WTC11 (cell line): ENCODE results near the gene CTSA. TPM values are rescaled to one million over a fixed set of nuclear protein-coding genes. Genes with fewer than 3 reads are reported as not detected.
A peak's percentile ranks its signal among the peaks of the same experiment; 100 is the strongest.

Experiments
- ATAC-seq: fragments of 200-7000 bp; cut with Tn5 transposase; 2 replicates; pipeline ENCODE4 v1.10.0; 2021; ENCODE audit warnings: mild to moderate bottlenecking, moderate library complexity
- CTCF ChIA-PET: fragments of 300-600 bp; sonication (Branson Sonifier 250); formaldehyde crosslinking; loops from one replicate; lab custom pipeline; 2021; ENCODE audit warnings: antibody characterized with exemption; lab: Charles Lee
- POLR2A ChIA-PET: fragments of 350-600 bp; sonication (Branson Sonifier 250); formaldehyde crosslinking; loops from one replicate; lab custom pipeline; 2021; ENCODE audit warnings: antibody characterized with exemption; lab: Charles Lee
- DNase-seq: peaks from one replicate; pipeline ENCODE4 v3.0.0; 2021; ENCODE audit warnings: low spot score
- H3K27ac Mint-ChIP-seq: 2 replicates; pipeline ENCODE4 v1.8.0; 2021; ENCODE audit warnings: mixed read lengths
- H3K27me3 Mint-ChIP-seq: 2 replicates; pipeline ENCODE4 v1.8.0; 2021; ENCODE audit warnings: low read depth, mild to moderate bottlenecking, moderate library complexity, mixed read lengths
- H3K36me3 Mint-ChIP-seq: 2 replicates; pipeline ENCODE4 v1.8.0; 2021; ENCODE audit warnings: mixed read lengths
- H3K4me1 Mint-ChIP-seq: 2 replicates; pipeline ENCODE4 v1.8.0; 2022; ENCODE audit warnings: mixed read lengths
- H3K4me3 Mint-ChIP-seq: 2 replicates; pipeline ENCODE4 v1.8.0; 2021; ENCODE audit warnings: mild to moderate bottlenecking, moderate library complexity, mixed read lengths
- H3K9me3 Mint-ChIP-seq: 2 replicates; pipeline ENCODE4 v1.8.0; 2021; ENCODE audit warnings: mixed read lengths
- ESRRA ChIP-seq: sonication (generic); formaldehyde crosslinking; IDR thresholded peaks from 2 replicates; pipeline ENCODE4 v1.8.1; 2022; ENCODE audit warnings: mild to moderate bottlenecking, missing genetic modification reagents, borderline replicate concordance
- ETV6 ChIP-seq: sonication (generic); formaldehyde crosslinking; IDR thresholded peaks from 2 replicates; pipeline ENCODE4 v1.8.1; 2022; ENCODE audit warnings: mild to moderate bottlenecking, missing genetic modification reagents
- FOXP1 ChIP-seq: sonication (generic); formaldehyde crosslinking; IDR thresholded peaks from 2 replicates; pipeline ENCODE4 v1.8.0; 2022; ENCODE audit warnings: missing genetic modification reagents, mild to moderate bottlenecking, moderate library complexity, borderline replicate concordance
- JAZF1 ChIP-seq: fragments of 250-450 bp; sonication (Bioruptor Pico); IDR thresholded peaks from 2 replicates; pipeline ENCODE4 v1.9.0; 2021; ENCODE audit warnings: moderate library complexity, mild to moderate bottlenecking, inconsistent platforms
- NR2C2 ChIP-seq: sonication (generic); formaldehyde crosslinking; IDR thresholded peaks from 2 replicates; pipeline ENCODE4 v1.8.0; 2022; ENCODE audit warnings: mild to moderate bottlenecking, missing genetic modification reagents
- RELA ChIP-seq: sonication (generic); formaldehyde crosslinking; IDR thresholded peaks from 2 replicates; pipeline ENCODE4 v1.8.1; 2022; ENCODE audit warnings: missing genetic modification reagents, mild to moderate bottlenecking, borderline replicate concordance
- SMAD3 ChIP-seq: sonication (generic); formaldehyde crosslinking; IDR thresholded peaks from 2 replicates; pipeline ENCODE4 v1.8.0; 2022; ENCODE audit warnings: missing genetic modification reagents, mild to moderate bottlenecking, borderline replicate concordance
- SMAD4 ChIP-seq: sonication (generic); formaldehyde crosslinking; IDR thresholded peaks from 2 replicates; pipeline ENCODE4 v1.8.0; 2022; ENCODE audit warnings: mild to moderate bottlenecking, missing genetic modification reagents
- SP1 ChIP-seq: sonication (generic); formaldehyde crosslinking; conservative IDR thresholded peaks from 2 replicates; pipeline ENCODE4 v1.8.1; 2022; ENCODE audit warnings: missing genetic modification reagents
- TP53 ChIP-seq: sonication (generic); formaldehyde crosslinking; IDR thresholded peaks from 2 replicates; pipeline ENCODE4 v1.8.1; 2023; ENCODE audit warnings: mild to moderate bottlenecking, missing genetic modification reagents
- ZNF121 ChIP-seq: sonication (generic); formaldehyde crosslinking; IDR thresholded peaks from 2 replicates; pipeline ENCODE4 v1.8.0; 2023; ENCODE audit warnings: missing genetic modification reagents
- ZNF219 ChIP-seq: sonication (generic); formaldehyde crosslinking; IDR thresholded peaks from 2 replicates; pipeline ENCODE4 v1.8.0; 2023; ENCODE audit warnings: missing genetic modification reagents, mild to moderate bottlenecking, borderline replicate concordance
- ZNF317 ChIP-seq: sonication (generic); formaldehyde crosslinking; IDR thresholded peaks from 2 replicates; pipeline ENCODE4 v1.8.1; 2023; ENCODE audit warnings: low read depth, mild to moderate bottlenecking, moderate library complexity, missing genetic modification reagents, borderline replicate concordance
- ZNF396 ChIP-seq: fragments of 250-450 bp; sonication (Bioruptor Pico); IDR thresholded peaks from 2 replicates; pipeline ENCODE4 v1.8.0; 2021; ENCODE audit warnings: mild to moderate bottlenecking, moderate library complexity, borderline replicate concordance
- total RNA-seq: library from RNA; stranded (reverse); gene quantifications from 3 replicates; pipeline ENCODE4 v1.2.3, GENCODE V29; 2021
- TF ChIP-seq, protein P1 (sequence below): sonication (generic); formaldehyde crosslinking; IDR thresholded peaks from 2 replicates; pipeline ENCODE4 v1.8.0; 2023; ENCODE audit warnings: missing genetic modification reagents, mild to moderate bottlenecking, borderline replicate concordance
- TF ChIP-seq, protein P2 (sequence below): sonication (generic); formaldehyde crosslinking; conservative IDR thresholded peaks from 2 replicates; pipeline ENCODE4 v1.8.1; 2023; ENCODE audit warnings: mild to moderate bottlenecking, low read depth, missing genetic modification reagents, moderate library complexity
- TF ChIP-seq, protein P3 (sequence below): sonication (generic); formaldehyde crosslinking; IDR thresholded peaks from 2 replicates; pipeline ENCODE4 v1.8.1; 2023; ENCODE audit warnings: mild to moderate bottlenecking, missing genetic modification reagents, moderate library complexity
- TF ChIP-seq, protein P4 (sequence below): sonication (generic); formaldehyde crosslinking; IDR thresholded peaks from 2 replicates; pipeline ENCODE4 v1.8.1; 2023; ENCODE audit warnings: mild to moderate bottlenecking, missing genetic modification reagents, borderline replicate concordance
- TF ChIP-seq, protein P5 (sequence below): fragments of 250-450 bp; sonication (Bioruptor Pico); IDR thresholded peaks from 2 replicates; pipeline ENCODE4 v1.9.0; 2021; ENCODE audit warnings: mild to moderate bottlenecking, borderline replicate concordance

The CTSA gene
- total RNA-seq, 1 experiment from 2014 or later: 48.3 TPM

DNA sequence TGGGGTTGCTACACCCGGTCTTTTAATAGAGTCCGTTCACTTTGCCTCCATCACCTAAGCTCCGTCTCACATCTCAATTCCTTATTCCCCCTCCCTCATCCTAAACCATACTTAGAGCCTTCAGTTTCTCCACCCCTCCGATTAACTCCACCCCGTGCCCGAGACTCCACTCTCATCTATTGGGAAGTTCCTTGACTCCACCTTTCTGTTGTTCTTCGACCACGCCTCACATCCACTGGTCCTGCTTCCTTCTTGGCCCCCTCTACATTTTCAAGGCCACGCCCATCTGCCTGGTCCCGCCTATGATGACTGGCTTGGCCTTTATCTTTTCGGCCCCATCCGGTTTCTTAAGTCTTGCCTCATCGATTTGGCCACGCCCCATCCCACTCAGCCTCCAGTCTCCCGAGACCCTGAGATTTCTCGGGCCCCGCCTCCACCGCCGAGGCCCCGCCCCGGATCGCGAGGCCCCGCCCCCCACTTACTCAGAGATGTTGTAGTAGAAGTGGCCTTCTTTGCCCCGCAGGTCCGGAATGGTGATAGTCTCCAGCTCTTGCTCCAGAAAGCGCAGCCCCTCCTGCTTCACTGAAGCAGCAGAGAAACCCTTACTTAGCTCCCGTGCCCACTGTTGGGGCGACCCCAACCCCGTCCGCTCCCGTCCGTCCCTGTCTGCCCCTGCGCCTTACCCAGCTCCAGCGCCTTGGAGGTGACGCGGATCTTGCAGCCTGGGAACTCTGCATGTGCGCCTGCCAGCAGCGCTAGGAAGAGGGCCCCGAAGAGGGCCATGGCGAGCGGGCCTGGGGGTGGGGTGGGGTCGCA lies 19.7 kb downstream of the CTSA start:
- Mint-ChIP-seq H3K4me3 (peak overlapping the region; percentile 85), H3K27me3 (no peaks in the 10 kb centered on the region), H3K27ac (peak overlapping the region; percentile 87; the same call in 1 of the 2 replicates), H3K36me3 (peaks cover 31% of the 10 kb centered on the region), H3K9me3 (no peaks in the 10 kb centered on the region), H3K4me1 (peaks cover 14% of the 10 kb centered on the region)
- DNase-seq (peak; percentile 100), ATAC-seq (peak; percentile 91)
- ChIA-PET CTCF (interaction anchor here (0.6 to 2.7 kb wide), 7 partner anchors 20 to 189 kb away, joined by 4 to 13 read pairs (median 4); partner anchors contain the start of genes NEURL2 and PCIF1), POLR2A (interaction anchor here (0.6 to 3.1 kb wide), 11 partner anchors 9 to 513 kb away, joined by 3 to 43 read pairs (median 3); partner anchors contain the start of genes PCIF1 and ZSWIM1)
- TF ChIP-seq ZNF219 (CRISPR knock-in tag): no peak
- TF ChIP-seq SP1: peak; percentile 73
- TF ChIP-seq SMAD3 (CRISPR knock-in tag): 0 out of 2 replicates have a peak, but pooled peaks have one; percentile 5
- 0 out of 2 replicates have a peak, but pooled peaks have one; percentile 16 for TF ChIP-seq ETV6 (CRISPR knock-in tag)
- TF ChIP-seq JAZF1 (CRISPR knock-in tag): no peak
- TF ChIP-seq SMAD4 (CRISPR knock-in tag): no peak
- TF ChIP-seq, protein P1, sequence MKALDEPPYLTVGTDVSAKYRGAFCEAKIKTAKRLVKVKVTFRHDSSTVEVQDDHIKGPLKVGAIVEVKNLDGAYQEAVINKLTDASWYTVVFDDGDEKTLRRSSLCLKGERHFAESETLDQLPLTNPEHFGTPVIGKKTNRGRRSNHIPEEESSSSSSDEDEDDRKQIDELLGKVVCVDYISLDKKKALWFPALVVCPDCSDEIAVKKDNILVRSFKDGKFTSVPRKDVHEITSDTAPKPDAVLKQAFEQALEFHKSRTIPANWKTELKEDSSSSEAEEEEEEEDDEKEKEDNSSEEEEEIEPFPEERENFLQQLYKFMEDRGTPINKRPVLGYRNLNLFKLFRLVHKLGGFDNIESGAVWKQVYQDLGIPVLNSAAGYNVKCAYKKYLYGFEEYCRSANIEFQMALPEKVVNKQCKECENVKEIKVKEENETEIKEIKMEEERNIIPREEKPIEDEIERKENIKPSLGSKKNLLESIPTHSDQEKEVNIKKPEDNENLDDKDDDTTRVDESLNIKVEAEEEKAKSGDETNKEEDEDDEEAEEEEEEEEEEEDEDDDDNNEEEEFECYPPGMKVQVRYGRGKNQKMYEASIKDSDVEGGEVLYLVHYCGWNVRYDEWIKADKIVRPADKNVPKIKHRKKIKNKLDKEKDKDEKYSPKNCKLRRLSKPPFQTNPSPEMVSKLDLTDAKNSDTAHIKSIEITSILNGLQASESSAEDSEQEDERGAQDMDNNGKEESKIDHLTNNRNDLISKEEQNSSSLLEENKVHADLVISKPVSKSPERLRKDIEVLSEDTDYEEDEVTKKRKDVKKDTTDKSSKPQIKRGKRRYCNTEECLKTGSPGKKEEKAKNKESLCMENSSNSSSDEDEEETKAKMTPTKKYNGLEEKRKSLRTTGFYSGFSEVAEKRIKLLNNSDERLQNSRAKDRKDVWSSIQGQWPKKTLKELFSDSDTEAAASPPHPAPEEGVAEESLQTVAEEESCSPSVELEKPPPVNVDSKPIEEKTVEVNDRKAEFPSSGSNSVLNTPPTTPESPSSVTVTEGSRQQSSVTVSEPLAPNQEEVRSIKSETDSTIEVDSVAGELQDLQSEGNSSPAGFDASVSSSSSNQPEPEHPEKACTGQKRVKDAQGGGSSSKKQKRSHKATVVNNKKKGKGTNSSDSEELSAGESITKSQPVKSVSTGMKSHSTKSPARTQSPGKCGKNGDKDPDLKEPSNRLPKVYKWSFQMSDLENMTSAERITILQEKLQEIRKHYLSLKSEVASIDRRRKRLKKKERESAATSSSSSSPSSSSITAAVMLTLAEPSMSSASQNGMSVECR (CRISPR knock-in tag): no peak
- TF ChIP-seq RELA (CRISPR knock-in tag): no peak
- TF ChIP-seq ZNF121 (CRISPR knock-in tag): no peak
- TF ChIP-seq ZNF396 (CRISPR knock-in tag): no peak
- TF ChIP-seq, protein P2, sequence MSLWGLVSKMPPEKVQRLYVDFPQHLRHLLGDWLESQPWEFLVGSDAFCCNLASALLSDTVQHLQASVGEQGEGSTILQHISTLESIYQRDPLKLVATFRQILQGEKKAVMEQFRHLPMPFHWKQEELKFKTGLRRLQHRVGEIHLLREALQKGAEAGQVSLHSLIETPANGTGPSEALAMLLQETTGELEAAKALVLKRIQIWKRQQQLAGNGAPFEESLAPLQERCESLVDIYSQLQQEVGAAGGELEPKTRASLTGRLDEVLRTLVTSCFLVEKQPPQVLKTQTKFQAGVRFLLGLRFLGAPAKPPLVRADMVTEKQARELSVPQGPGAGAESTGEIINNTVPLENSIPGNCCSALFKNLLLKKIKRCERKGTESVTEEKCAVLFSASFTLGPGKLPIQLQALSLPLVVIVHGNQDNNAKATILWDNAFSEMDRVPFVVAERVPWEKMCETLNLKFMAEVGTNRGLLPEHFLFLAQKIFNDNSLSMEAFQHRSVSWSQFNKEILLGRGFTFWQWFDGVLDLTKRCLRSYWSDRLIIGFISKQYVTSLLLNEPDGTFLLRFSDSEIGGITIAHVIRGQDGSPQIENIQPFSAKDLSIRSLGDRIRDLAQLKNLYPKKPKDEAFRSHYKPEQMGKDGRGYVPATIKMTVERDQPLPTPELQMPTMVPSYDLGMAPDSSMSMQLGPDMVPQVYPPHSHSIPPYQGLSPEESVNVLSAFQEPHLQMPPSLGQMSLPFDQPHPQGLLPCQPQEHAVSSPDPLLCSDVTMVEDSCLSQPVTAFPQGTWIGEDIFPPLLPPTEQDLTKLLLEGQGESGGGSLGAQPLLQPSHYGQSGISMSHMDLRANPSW: no peak
- TF ChIP-seq, protein P3, sequence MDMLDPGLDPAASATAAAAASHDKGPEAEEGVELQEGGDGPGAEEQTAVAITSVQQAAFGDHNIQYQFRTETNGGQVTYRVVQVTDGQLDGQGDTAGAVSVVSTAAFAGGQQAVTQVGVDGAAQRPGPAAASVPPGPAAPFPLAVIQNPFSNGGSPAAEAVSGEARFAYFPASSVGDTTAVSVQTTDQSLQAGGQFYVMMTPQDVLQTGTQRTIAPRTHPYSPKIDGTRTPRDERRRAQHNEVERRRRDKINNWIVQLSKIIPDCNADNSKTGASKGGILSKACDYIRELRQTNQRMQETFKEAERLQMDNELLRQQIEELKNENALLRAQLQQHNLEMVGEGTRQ (CRISPR knock-in tag): no peak
- TF ChIP-seq ESRRA (CRISPR knock-in tag): no peak
- no peak for TF ChIP-seq FOXP1
- TF ChIP-seq NR2C2: no peak
- TF ChIP-seq ZNF317: no peak
- TF ChIP-seq, protein P4, sequence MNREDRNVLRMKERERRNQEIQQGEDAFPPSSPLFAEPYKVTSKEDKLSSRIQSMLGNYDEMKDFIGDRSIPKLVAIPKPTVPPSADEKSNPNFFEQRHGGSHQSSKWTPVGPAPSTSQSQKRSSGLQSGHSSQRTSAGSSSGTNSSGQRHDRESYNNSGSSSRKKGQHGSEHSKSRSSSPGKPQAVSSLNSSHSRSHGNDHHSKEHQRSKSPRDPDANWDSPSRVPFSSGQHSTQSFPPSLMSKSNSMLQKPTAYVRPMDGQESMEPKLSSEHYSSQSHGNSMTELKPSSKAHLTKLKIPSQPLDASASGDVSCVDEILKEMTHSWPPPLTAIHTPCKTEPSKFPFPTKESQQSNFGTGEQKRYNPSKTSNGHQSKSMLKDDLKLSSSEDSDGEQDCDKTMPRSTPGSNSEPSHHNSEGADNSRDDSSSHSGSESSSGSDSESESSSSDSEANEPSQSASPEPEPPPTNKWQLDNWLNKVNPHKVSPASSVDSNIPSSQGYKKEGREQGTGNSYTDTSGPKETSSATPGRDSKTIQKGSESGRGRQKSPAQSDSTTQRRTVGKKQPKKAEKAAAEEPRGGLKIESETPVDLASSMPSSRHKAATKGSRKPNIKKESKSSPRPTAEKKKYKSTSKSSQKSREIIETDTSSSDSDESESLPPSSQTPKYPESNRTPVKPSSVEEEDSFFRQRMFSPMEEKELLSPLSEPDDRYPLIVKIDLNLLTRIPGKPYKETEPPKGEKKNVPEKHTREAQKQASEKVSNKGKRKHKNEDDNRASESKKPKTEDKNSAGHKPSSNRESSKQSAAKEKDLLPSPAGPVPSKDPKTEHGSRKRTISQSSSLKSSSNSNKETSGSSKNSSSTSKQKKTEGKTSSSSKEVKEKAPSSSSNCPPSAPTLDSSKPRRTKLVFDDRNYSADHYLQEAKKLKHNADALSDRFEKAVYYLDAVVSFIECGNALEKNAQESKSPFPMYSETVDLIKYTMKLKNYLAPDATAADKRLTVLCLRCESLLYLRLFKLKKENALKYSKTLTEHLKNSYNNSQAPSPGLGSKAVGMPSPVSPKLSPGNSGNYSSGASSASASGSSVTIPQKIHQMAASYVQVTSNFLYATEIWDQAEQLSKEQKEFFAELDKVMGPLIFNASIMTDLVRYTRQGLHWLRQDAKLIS: no peak
- TF ChIP-seq, protein P5, sequence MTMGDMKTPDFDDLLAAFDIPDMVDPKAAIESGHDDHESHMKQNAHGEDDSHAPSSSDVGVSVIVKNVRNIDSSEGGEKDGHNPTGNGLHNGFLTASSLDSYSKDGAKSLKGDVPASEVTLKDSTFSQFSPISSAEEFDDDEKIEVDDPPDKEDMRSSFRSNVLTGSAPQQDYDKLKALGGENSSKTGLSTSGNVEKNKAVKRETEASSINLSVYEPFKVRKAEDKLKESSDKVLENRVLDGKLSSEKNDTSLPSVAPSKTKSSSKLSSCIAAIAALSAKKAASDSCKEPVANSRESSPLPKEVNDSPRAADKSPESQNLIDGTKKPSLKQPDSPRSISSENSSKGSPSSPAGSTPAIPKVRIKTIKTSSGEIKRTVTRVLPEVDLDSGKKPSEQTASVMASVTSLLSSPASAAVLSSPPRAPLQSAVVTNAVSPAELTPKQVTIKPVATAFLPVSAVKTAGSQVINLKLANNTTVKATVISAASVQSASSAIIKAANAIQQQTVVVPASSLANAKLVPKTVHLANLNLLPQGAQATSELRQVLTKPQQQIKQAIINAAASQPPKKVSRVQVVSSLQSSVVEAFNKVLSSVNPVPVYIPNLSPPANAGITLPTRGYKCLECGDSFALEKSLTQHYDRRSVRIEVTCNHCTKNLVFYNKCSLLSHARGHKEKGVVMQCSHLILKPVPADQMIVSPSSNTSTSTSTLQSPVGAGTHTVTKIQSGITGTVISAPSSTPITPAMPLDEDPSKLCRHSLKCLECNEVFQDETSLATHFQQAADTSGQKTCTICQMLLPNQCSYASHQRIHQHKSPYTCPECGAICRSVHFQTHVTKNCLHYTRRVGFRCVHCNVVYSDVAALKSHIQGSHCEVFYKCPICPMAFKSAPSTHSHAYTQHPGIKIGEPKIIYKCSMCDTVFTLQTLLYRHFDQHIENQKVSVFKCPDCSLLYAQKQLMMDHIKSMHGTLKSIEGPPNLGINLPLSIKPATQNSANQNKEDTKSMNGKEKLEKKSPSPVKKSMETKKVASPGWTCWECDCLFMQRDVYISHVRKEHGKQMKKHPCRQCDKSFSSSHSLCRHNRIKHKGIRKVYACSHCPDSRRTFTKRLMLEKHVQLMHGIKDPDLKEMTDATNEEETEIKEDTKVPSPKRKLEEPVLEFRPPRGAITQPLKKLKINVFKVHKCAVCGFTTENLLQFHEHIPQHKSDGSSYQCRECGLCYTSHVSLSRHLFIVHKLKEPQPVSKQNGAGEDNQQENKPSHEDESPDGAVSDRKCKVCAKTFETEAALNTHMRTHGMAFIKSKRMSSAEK (CRISPR knock-in tag): no peak
- no peak for TF ChIP-seq TP53 (CRISPR knock-in tag)
